ENCODE measurements around the gene SLC25A21.
"Not testable (repeated sequence)": the region's sequence is repeated elsewhere in the genome, so short reads cannot be mapped to it uniquely, and the experiment has no call there.

SLC25A21 gene

GRCh38 chr14:36935976-36936678, 236.3 kb downstream of the SLC25A21 start:
- peak; percentile 10 to 16 for DNase-seq

GRCh38 chr14:36934304-36934703, 238.1 kb downstream of the SLC25A21 start:
- no peak for DNase-seq

DNA sequence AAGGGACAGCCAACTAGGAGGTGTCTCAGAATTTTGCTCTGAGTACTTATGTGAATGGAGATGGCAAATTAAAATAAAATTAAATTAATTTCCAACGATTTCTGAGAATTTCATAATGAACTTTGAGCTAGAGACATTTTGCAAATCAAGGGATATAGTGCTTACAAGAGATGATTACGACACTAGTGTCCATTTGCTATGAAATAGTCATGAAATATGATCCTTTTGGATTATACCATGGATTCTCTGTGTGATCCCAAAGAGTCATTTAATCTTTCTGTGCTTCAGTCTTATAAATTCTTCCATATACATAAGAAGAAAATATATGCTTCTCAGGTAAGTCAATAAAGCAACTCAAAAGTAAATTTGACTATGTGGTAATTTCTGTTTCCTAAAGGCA, 240.6 kb downstream of the SLC25A21 start:
- DNase-seq, result no peak

DNA sequence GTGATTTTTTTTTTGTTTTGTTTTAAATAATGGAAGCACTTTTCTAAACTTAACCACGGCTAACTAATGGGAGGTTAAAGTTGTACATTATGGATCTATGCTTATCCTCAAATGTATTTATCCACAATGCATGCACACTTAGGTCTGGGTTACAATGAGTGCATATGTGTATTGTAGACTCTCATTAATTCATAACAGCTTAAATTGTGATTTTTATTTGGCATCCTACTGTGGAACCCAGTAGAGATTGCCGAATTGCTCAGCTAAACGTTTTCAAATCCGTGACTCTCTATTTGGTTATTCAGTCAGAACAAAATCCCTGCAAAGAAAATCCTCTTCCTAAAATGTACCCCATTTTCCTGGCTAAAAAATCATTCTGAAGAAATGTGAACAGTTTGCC, 244.0 kb downstream of the SLC25A21 start:
- no peak for DNase-seq

- DNase-seq, result no peak
Observed at GRCh38 chr14:36925094-36925493, 247.3 kb downstream of the SLC25A21 start.

GRCh38 chr14:36916668-36917067, 255.7 kb downstream of the SLC25A21 start:
- peak; percentile 21 to 33 for DNase-seq

GRCh38 chr14:36915081-36915480, 257.3 kb downstream of the SLC25A21 start:
- DNase-seq, result no peak

DNA sequence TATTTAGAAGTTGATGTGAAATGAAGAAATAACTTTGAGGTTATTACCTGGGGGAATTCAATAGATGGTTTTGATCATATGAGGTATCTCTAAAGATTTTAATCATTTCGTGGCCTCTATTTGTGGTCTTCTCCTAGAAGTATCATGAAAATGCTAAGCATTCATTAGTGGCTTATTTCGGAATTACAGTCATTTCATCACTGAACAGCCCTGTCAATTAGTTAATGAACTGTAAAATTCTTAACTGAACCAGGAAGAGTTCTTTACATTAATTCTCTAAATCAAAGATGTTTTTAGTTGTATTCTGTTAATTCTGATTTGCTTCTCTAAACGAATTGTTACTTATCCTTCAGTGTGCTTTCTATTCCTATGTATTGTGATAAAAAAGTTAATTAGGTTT, 261.8 kb downstream of the SLC25A21 start:
- DNase-seq, result no peak

GRCh38 chr14:36905272-36905888, 267.0 kb downstream of the SLC25A21 start:
- peak; percentile 18 to 54 for DNase-seq

- no peak for DNase-seq
Observed at GRCh38 chr14:36901861-36902260, 270.5 kb downstream of the SLC25A21 start.

GRCh38 chr14:36900846-36901245, 271.6 kb downstream of the SLC25A21 start:
- no peak for DNase-seq

DNA sequence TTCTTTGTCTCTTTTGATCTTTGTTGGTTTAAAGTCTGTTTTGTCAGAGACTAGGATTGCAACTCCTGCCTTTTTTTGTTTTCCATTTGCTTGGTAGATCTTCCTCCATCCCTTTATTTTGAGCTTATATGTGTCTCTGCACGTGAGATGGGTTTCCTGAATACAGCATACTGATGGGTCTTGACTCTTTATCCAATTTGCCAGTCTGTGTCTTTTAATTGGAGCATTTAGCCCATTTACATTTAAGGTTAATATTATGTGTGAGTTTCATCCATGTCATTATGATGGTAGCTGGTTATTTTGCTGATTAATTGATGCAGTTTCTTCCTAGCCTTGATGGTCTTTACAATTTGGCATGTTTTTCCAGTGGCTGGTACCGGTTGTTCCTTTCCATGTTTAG, 276.1 kb downstream of the SLC25A21 start:
- not testable (repeated sequence) for DNase-seq

DNA sequence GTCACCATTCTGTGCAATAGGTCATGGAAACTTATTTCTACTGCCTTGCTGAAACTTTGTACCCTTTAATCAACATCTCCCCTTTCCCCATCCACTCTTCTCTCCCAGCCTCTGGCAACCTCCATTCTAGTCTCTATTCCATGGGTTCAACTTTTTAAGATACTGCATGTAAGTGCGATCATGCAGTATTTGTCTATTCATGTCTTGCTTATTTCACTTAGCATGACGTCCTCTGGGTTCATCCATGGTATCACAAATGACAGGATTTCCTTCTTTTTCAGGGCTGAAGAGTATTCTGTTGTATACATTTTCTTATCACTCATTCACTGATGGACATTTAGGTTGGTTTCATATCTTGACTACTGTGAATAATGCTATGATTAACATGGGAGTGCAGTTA, 288.4 kb downstream of the SLC25A21 start:
- no peak for DNase-seq

DNA sequence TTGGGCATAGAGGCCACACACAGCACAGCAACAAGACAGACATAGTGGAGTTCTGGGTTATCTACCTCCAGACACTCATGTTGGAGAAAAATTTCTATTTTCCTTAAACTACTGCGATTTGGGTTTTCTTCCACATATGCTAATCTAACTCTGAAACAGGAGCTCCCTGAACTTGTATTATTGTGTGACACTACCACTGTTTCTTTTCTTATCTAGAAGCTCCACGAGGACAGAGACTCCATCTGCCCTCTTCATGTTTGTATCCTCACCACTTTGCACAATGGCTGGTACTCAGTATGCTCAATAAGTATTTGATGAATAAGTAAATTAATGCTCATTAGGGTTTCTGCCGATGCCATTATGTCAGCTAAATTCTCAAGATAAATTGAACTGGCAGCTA, 292.1 kb downstream of the SLC25A21 start:
- no peak for DNase-seq

DNA sequence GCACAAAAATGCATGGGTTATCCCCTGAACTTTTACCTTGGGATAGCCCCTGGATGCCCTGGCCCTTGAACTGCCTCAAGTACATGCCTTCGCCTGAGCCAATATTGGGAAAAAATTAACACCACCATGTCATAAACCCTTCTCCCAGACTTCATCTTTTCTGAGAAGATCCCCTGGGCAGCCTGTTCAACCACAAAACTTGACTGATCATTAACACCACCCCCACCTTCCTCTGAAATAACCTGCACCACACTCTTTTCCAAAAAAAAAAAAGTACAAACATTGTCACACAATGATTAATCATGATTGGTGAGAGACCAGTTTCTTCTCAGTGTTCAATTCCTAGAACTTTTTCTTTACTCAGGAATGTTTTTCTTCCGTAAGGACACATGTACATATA, 292.8 kb downstream of the SLC25A21 start:
- DNase-seq, result no peak

DNA sequence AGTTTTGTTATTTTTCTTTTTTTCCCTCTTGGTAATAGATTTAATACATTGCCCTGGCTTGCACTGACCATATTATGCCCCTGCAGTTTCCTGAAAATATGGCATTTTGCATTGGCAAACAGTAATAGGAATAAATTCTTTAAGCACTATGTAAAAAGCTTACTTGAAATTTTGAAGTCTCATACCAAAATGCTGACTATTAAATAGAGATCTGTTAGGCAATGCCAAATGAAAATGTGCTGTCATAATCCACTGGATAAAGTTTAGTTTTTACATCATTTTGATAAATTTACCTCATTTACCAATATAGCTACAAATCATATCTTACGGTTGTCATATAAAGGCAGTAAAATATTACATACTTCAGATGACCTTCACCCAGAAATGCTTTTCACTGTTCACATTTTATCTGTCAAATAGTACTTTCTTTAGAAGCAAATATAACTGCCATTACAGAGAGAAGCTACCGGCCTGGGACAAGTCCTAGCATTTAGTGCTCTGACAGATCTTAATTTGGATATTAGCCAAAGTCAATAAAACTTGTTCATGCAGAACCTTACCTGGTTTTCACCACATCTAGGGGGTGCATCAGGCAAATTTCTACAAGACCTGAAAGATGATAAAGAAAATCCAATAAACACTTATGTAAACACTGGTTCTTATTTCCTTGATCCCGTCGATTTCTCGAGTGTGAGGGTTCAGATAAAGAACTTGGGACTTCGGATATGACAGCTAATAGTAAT, 297.8 kb downstream of the SLC25A21 start:
- peak; percentile 85 to 88 for DNase-seq

DNA sequence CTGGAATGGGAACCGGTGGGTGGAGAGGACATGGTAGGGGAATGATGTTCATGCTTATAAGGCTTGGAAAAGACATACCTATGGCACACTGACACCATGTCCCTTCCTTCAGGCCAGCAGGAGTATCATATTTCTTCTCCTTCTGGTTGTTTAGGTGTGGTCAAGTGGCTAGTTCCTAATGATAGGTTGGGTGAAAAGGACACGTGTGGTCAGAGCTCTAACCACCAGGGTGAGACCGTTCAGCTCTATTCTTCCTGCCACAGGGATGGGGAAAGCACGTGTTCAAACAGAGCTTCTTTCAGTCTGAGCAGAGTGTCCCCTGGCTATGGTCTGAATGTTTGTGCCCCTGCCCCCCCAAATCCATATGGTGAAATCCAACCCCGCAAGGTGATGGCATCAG, 301.6 kb downstream of the SLC25A21 start:
- DNase-seq, result no peak

- no peak for DNase-seq
Observed at GRCh38 chr14:36869125-36869524, 303.3 kb downstream of the SLC25A21 start.

DNA sequence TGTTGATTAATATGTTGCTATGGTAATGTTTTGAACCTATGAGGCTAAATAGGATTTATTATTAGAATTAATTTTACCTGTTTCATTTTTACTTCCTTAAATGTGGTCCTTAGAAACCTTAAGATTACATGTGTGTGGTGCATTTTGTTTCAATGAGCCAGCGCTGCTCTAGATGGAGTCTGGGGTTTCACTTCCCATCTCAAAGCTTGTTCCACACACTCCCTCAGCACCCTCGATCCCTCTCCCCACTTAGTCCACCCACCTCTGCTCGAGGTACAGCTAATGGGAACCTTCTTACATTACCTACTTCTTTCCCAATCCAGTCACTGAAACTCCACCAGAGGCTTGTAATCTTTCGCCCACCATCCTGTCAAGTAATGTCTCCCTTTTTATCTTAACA, 305.5 kb downstream of the SLC25A21 start:
- DNase-seq, result no peak

- DNase-seq, result no peak
Observed at GRCh38 chr14:36863271-36863670, 309.1 kb downstream of the SLC25A21 start.

DNA sequence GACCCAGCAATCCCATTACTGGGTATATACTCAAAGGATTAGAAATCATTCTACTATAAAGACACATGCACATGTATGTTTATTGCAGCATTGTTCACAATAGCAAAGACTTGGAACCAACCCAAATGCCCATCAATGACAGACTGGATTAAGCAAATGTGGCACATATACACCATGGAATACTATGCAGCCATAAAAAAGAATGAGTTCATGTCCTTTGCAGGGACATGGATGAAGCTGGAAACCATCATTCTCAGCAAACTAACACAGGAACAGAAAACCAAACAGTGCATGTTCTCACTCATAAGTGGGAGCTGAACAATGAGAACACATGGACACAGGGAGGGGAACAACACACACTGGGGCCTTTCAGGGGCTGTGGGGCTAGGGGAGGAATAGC, 310.2 kb downstream of the SLC25A21 start:
- not testable (repeated sequence) for DNase-seq

- DNase-seq, result no peak
Observed at GRCh38 chr14:36860831-36861230, 311.6 kb downstream of the SLC25A21 start.

GRCh38 chr14:36859119-36859518, 313.3 kb downstream of the SLC25A21 start:
- no peak for DNase-seq

- no peak for DNase-seq
Observed at GRCh38 chr14:36857842-36858445, 314.5 kb downstream of the SLC25A21 start.

All from NCI-H526 (cell line).